ENCODE data around the gene WWOX.

Gene WWOX

DNA sequence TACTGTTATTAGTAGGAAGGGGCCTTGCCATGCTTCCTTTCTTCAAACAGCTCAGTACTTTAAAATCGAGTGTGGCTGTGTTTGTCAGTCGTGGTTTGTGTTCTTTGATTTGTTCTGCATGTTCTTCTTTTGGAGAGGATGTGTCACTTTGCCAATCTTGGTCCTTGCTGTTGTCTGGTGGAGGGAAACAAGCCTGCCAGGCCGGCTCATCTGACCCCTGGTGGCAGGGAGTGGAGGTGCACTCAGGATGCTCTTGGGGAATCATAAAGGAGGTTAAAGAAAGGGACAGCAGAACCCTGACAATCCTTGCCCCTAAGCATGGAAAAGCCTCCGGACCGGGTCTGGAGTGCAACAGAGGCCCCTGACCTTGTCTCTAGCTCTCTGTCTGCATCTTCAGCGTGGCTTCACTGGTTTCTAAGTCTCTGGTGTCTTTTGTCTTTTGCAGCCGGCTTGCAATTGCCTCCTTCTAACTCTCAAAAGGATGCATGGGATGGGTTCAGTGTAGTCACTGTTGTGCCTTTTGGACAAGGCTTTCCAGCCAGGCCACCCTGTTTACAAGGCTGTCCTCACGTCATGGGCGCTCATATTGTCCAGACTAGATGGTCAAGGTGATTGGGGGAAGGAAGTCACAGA, 135.8 kb downstream of the WWOX start:
- DNase-seq = peak; percentile 8

DNA sequence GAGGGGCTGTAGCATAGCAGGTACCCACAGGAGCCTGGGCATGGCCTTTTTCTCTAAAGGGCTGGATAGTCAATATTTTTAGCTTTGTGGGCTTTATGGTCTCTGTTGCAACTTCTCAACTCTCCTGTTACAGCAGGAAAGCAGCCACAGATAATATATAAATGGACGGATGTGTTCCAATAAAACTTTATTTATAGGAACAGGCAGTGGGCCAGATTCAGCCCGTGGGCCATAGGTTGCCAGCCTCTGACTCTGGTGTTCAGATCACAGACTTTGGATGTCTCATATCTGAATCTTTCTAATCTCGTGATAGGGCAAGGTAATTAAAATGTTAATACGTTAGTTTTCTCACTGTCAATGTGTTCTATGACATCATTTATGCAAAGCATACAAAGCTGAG, 136.4 kb downstream of the WWOX start:
- no peak for DNase-seq

GRCh38 chr16:78237841-78238240, 138.4 kb downstream of the WWOX start:
- DNase-seq = no peak

GRCh38 chr16:78240459-78241222, 141.2 kb downstream of the WWOX start:
- no peak for DNase-seq

DNA sequence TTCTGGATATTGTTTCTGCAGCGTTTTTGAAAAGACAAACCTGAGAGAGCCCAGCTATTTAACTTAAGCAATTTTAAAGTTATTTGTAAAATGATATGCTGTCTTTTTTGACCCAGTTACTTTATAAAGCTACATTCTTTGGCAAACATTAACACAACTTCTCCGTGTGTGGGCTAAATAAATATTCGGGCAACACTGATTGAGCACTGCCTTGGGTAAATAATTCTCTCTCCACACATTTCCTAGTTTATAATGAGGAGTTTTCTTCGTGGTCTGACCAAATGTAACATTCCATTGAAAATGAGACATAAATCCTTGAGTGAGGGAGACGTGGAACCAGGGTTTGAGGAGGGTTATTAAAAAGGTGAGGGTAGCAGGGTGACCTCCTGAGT, 142.8 kb downstream of the WWOX start:
- no peak for DNase-seq

DNA sequence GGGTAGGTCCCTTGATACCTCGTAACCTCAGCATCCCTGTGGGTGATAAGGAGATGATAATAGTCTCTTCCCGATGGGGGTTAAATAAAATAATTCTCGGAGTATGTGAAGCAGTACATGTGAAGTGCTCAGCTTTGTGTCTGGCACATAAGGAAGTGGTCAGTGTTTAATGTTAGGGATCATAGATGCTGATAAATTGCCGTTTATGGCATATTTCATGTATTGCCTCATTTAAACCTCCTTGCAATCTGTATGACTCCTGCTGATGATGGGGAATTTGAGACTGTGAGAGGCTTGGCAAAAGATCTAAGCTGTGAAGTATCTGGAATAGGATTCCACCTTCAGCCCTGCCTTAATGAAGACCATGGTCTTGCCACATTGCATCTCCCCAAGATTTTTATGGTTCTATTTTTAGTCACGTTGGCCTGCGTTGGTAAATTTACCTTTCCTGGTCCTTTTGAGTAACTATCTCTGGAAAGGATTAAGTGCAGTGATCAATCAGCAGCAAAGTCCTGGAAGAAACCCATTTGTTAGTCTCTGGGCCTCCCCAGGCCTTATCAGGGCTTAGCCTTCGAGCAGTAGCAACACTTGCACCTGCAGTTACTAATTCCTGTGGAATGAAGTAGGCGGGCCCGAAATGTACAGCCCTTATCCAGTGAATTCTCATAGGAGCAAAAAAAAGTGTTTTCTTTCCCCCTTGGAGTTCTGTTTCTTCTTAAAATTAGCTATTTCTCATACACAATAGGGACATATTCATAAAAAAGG, 144.9 kb downstream of the WWOX start:
- no peak for DNase-seq

GRCh38 chr16:78246559-78246958, 147.1 kb downstream of the WWOX start:
- DNase-seq = no peak

GRCh38 chr16:78249056-78249455, 149.6 kb downstream of the WWOX start:
- DNase-seq = no peak

- DNase-seq = no peak
Observed at GRCh38 chr16:78249832-78250231, 150.4 kb downstream of the WWOX start.

- DNase-seq = no peak
Observed at GRCh38 chr16:78251115-78251514, 151.7 kb downstream of the WWOX start.

- no peak for DNase-seq
Observed at GRCh38 chr16:78252757-78253156, 153.3 kb downstream of the WWOX start.

DNA sequence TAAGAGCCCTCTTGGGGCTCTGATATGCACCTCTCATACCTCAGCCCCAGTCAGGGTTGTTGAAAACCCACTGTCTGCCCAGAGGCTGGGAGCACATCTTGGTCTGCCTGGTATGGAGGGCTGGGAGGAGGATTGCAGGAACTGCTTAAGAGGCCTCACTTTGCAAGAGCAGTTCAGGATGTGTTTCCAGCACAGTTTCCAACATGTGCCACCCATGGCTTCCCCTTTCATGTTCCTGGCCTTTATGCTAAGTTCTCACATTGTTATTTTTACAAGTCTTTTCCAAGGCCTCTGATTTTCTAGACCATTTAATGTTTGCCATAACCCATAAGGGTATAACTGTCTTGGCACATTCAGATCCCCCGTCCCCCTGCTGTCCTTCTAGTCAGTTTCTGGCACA, 155.4 kb downstream of the WWOX start:
- DNase-seq = no peak

GRCh38 chr16:78256686-78257375, 157.4 kb downstream of the WWOX start:
- DNase-seq = no peak

DNA sequence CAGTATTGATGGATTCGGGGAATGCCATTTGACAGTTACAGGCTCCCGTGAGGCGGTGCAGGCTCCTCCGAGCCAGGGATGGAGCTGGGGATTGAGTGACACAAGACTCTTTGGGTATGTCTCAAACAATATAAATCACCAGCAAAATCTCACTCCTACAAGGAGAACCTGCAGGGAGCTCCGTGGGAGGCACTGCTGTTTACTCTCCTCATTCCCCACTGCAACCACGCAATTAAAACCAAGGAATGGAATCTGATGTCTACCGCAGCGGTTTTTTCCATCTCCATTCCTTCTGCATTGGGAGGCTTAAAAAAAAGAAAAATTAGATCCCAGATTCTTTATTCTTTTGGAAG, 157.9 kb downstream of the WWOX start:
- no peak for DNase-seq

DNA sequence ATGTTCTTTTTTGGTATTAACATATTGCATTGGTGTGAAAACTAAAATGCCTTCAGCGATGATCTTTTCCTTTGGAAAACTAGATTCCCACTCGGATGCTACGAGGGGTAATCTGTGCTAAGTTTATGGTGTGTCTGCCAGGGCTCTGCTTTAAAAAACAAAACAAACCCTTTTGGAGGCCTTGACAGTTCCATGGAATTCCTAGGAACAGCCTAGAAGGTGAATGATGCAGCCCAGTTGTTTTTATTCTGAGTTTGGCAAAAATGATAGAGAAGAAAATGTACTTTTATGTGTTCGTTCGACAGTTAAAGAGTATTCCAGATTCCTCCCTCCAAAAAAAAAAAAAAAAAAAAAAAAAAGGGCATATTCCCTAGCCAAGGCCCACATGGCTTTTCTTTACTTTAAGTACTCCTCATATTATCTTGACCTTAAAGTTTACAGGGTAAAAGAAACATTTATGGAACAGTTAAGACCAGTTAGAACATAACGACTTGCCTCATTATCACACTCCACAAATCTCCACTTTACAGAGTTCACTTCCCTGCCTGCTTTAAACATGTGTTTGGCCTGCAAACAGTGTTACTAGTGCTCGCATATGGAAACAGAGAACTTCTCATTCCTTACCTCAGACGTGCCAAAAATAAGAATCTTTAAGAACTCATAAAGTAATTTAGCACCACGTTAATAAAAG, 159.1 kb downstream of the WWOX start:
- DNase-seq = no peak

DNA sequence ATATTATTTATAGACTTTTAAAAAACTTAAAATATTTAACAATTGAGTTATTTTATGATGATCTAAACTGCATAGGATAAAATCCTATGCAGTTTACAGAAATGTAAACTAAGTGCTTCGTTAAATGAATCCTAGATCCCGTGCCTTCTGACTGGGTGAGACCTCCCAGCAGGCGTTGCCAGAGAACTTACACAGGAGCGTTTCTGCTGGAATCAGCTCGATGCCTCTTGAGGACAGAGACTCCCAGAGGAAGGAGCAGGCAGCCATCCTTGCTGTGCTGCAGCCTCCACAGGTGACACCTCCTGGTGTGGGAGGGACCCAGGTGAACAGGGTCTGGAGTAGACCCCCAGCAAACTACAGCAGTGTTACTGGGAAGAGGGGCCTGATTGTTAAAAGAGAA, 160.4 kb downstream of the WWOX start:
- DNase-seq = no peak

GRCh38 chr16:78264642-78265041, 165.2 kb downstream of the WWOX start:
- no peak for DNase-seq

GRCh38 chr16:78269256-78269655, 169.8 kb downstream of the WWOX start:
- no peak for DNase-seq

DNA sequence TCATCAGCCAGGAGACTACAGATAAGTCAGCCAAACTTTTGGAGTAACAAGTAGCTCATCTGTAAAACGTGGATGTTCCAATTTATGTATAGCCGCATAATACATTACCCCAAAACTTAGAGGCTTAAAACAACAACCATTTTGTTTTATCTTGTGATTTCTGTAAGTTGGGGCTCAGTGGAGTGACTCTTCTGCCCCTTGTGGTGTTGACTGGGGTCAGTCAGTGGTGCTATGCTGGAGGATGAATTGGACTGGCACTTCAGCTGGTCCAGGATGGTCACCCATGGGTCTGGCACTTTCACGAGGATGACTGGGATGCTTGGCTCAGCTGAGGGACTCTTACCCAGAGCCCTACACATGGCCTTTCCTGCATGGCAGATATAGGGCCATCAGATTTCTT, 172.5 kb downstream of the WWOX start:
- no peak for DNase-seq

- DNase-seq = no peak
Observed at GRCh38 chr16:78274771-78275170, 175.3 kb downstream of the WWOX start.

- DNase-seq = no peak
Observed at GRCh38 chr16:78275420-78275819, 176.0 kb downstream of the WWOX start.

- no peak for DNase-seq
Observed at GRCh38 chr16:78277321-78278055, 178.0 kb downstream of the WWOX start.
